HK-2 (cell line): ENCODE results near the gene BARHL1.

ENCODE experiments used
- DNase-seq: peaks from one replicate; pipeline ENCODE4 v3.0.0-alpha.2; 2018; ENCODE audit not compliant: unreplicated experiment

The BARHL1 gene

GRCh38 chr9:132615774-132616173, 33.4 kb downstream of the BARHL1 start:
- no peak for DNase-seq

- no peak for DNase-seq
Observed at GRCh38 chr9:132616725-132617124, 34.3 kb downstream of the BARHL1 start.

- no peak for DNase-seq
Observed at GRCh38 chr9:132622159-132622558, 39.8 kb downstream of the BARHL1 start.

- DNase-seq: no peak
Observed at GRCh38 chr9:132626285-132626684, 43.9 kb downstream of the BARHL1 start.

GRCh38 chr9:132627106-132627505, 44.7 kb downstream of the BARHL1 start:
- no peak for DNase-seq

- DNase-seq: no peak
Observed at GRCh38 chr9:132627594-132627993, 45.2 kb downstream of the BARHL1 start.

- DNase-seq: no peak
Observed at GRCh38 chr9:132628746-132629145, 46.3 kb downstream of the BARHL1 start.

GRCh38 chr9:132630116-132630515, 47.7 kb downstream of the BARHL1 start:
- no peak for DNase-seq

GRCh38 chr9:132630811-132631210, 48.4 kb downstream of the BARHL1 start:
- no peak for DNase-seq

GRCh38 chr9:132631280-132631679, 48.9 kb downstream of the BARHL1 start:
- DNase-seq: peak; percentile 17

- DNase-seq: no peak
Observed at GRCh38 chr9:132631685-132632084, 49.3 kb downstream of the BARHL1 start.

- no peak for DNase-seq
Observed at GRCh38 chr9:132632413-132633129, 50.2 kb downstream of the BARHL1 start.

- no peak for DNase-seq
Observed at GRCh38 chr9:132634327-132634726, 51.9 kb downstream of the BARHL1 start.

GRCh38 chr9:132637351-132637750, 54.9 kb downstream of the BARHL1 start:
- DNase-seq: no peak

GRCh38 chr9:132637801-132638200, 55.4 kb downstream of the BARHL1 start:
- DNase-seq: no peak

- DNase-seq: no peak
Observed at GRCh38 chr9:132638240-132638639, 55.8 kb downstream of the BARHL1 start.

GRCh38 chr9:132639322-132639721, 56.9 kb downstream of the BARHL1 start:
- DNase-seq: no peak
